Activated CD8-positive, alpha-beta memory T cell treated with anti-CD3 and anti-CD28 coated beads, Interleukin-2, amount 50 U/mL, for 4 hours (primary cell): ENCODE results near the gene MSRB2.
"Not testable (repeated sequence)": the region's sequence is repeated elsewhere in the genome, so short reads cannot be mapped to it uniquely, and the experiment has no call there.

Experiments used
- DNase-seq: peaks from one replicate; pipeline ENCODE4 v3.0.0-alpha.2; 2020

MSRB2 gene

DNA sequence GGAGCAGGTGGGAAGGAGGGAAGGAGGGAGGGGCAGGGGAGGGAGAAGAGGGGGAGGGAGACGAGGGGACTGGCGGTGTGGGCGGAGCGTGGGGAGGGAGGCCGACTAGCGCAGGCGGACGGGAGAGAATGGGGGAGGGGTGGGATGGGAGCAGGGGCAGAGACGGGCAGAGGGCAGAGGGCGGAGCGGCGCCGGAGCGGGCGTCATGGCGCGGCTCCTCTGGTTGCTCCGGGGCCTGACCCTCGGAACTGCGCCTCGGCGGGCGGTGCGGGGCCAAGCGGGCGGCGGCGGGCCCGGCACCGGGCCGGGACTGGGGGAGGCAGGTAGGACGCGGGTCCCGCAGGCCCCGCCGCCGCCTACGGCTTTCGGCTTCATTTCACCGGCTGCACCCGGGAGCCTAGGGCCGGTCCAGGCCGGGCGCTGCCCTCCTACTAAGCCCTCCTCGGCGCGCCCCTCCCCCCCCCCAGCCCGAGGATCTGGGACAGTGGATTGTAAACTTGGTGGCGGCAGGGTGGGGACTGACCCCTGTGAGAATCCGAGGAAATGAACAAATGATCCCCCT is at the start of gene MSRB2:
Gene MSRB2, plus strand, starts transcription at position 176 of the 562 bp plus-strand sequence. Its CDS starts 30 bp downstream, at position 206.
- peak; percentile 75 for DNase-seq

DNA sequence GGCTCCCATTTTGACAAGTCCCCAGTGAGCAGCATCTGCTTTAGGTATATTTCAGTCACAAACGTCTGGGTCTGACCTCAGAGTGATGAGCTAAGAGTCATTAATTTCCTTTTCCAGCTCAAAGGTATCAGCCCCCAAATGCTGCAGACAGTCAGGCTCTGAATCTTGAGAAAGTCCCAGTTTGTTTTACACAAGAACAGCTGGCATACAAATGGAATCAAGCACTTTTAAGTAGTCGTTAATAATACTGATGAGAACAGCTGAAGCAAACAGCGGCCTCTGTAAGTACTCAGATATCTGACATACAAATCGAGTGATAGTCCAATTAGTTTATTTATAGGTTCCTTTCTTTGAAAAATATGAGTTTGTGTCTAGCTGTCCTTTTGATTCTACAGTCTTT is 49.4 kb upstream of the MSRB2 start:
- no peak for DNase-seq

DNA sequence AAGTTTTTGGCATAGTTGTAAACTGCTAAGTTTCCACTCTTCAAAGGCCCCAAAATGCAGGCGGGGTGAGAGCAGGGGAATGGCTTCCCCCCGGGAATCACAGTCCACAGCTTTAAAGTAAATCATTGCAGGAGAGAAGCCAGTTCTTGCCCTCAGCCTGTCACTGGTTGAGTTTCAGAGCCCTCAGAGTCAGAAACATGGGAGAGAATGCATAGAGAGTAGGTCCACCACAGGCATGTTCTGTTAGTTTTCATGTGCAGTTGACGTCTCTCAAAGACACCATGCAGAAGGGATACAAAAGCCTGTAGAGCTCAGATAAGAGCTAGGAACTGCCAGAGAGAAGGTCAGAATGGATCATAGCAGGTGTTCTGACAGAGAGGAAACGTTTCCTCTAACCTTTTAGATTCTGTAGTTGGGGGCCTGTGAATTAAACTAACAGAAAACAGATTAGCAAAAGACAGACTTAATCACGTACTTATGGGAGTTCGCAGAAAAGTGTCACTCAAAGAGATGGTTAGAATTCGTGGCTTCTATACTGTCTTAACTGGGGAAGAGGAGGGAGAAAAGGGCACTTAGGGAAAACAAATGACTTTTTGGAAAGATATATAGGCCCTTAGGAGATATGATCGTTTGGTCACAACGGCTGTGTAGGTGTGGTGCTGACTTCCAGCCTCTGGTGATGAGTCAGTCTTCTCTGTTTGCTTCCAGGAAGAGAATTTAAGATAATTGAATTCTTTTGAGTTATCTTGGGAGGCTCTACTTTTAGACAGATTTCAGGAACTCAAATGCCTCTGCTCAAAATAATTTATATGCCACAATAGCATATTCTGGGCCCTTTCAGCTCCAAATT is 48.0 kb upstream of the MSRB2 start:
- DNase-seq: no peak

DNA sequence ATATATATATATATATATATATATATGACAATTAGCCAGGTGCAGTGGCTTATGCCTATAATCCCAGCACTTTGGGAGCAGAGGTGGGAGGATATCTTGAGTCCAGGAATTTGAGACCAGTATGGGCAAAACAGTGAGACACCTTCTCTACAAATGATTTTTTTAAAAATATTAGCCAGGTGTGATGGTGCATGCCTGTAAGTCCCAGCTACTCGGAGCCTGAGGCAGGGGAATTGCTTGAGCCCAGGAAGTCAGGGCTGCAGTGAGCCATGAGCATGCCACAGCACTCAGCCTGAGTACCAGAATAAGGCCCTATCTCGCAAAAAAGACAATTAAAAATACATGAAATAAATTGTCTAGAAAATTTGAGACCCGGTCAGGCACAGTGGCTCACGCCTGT is 47.2 kb upstream of the MSRB2 start:
- no peak for DNase-seq

DNA sequence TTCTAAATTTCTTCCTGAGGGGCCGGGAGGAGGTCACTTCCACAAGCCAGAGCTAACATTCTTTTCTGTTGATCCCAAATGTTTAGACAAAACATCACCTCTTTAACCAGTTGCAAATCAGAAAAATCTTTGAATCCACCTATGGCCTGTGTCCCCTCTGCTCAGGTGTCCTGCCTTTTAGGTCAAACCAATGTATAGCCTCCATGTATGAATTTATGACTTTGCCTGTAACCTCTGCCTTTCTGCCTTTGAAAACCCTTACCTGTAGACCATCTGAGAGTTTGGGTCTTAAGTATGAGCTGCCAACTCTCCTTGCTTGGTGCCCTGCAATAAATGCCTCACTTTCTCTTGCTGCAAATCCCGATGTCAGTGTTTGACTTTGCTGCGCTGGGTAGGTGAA is 44.1 kb upstream of the MSRB2 start:
- no peak for DNase-seq

DNA sequence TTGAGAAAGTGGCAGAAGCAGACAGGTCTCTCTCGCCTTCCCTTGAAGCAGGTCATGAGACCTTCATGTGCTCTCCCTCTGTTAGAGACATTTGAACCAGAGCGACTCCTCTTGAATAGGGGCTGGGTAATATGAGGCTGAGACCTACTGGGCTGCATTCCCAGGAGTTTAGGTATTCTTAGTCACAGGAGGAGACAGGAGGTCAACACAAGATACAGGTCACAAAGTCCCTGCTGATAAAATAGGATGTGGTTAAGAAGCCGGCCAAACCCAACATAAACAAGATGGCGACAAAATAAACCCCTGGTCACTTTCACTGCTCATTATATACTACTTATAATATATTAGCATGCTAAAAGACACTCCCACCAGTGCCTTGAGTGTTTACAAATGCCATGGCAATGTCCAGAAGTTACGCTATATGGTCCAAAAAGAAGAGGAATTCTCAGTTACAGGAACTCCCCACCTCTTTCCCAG is 43.5 kb upstream of the MSRB2 start:
- no peak for DNase-seq

DNA sequence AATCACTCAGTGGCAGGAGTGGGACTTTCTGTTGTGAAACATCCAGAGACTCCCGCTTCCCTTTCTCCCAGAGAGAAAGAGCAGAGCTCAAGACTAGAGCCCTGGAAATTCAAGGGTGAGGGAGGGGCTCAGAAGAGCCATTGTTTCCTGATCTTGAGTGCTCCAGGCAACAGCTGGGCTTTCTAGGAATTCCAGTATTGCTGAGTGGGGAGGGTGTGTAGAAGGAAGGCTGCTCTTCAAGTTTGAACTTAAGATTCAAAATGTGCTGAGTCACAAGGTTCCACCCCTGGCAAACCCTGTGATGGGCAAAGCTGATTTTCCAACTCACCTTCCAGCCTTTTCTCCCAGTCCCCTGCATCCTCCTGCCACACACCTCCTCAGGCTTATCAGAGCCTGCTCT is 42.3 kb upstream of the MSRB2 start:
- no peak for DNase-seq

DNA sequence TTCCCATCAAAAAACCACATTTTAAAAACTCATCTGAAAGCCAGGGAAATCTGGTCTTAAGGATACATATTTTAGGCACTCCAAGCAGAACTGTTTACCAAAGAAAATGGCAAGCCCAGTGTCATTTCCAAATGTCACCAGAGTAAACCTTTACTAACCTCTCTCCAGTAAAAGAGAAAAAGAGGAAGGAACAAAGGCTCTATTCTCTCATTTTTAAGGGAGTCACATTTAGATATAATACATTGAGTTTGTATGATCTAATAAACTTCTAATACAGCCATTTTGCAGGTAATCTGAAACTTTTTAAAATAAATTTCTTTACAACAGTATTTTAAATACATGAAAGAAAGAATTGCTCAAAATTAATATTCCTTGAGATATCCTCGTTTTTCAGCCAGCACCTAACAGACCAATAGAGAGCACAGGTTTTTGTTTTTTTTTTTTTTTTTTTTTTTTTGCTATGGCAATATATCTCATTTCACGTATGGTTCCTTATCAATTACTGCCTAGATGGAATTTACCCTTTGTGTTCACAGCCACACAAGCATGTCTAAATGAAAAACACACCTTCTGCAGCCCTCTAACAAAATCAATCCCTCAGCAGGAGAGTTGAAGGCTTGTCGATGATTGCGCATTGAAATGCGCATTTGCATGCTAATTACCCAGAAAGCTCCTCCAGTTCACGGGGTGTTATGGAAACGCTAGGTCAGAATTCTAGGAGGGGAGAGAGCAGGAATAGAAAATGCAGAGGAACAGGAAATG is 39.8 kb upstream of the MSRB2 start:
- DNase-seq: no peak

DNA sequence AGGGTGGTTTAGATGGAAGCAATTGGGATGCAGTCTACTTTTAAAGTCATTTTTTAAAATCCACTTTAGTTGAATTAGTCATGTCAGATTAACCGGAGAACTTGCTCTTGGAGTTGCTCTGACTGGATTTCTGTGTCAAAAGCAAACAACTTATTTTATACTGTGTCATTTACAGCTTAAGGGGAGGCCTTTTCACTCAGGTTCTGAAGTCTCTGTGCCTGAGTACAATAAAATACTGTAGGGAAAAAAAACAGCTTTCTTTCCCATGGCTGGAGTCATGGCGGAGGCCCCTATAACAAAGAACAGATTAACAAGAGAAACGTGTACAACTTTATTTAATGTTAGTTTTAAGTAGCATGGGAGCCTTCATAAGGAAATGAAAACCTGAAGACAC is 39.2 kb upstream of the MSRB2 start:
- no peak for DNase-seq

DNA sequence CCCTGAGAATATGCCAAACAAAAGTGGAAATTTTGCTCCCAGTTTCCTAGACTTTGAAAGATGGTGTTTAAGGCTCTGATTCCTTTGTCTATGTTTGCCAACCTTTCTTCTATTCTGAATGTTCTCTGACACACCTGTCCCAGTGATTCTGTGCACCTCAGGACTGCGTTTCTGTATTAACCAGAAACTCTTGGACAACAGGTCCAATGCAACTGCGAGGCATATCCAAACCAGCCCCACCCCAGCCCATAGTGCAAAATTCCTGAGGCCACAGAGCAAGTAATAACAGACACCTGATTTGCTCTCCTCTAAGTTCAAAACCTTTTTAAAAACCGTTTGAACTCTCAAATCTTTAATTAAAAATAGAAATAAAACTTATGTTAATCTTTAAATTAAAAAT is 37.0 kb upstream of the MSRB2 start:
- DNase-seq: no peak

DNA sequence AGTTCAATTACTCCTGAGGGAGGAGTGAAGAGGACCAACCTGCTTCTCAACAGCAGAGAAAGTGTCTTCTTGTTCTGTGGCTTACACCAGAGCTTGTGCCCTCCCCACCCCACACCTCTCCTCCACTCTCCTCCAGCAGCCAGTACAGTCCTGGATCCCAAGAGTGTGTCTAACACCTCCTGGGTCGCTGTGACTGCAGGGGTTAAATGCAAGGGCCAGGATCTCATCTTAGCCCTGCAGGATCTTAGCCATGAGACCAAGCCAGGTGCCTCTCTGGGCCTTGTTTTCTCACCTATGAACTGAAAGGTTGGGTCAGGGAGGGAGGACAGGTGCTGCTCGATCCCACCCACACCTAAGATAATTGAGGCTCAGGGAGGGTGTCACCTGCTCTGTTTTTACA is 34.5 kb upstream of the MSRB2 start:
- no peak for DNase-seq

DNA sequence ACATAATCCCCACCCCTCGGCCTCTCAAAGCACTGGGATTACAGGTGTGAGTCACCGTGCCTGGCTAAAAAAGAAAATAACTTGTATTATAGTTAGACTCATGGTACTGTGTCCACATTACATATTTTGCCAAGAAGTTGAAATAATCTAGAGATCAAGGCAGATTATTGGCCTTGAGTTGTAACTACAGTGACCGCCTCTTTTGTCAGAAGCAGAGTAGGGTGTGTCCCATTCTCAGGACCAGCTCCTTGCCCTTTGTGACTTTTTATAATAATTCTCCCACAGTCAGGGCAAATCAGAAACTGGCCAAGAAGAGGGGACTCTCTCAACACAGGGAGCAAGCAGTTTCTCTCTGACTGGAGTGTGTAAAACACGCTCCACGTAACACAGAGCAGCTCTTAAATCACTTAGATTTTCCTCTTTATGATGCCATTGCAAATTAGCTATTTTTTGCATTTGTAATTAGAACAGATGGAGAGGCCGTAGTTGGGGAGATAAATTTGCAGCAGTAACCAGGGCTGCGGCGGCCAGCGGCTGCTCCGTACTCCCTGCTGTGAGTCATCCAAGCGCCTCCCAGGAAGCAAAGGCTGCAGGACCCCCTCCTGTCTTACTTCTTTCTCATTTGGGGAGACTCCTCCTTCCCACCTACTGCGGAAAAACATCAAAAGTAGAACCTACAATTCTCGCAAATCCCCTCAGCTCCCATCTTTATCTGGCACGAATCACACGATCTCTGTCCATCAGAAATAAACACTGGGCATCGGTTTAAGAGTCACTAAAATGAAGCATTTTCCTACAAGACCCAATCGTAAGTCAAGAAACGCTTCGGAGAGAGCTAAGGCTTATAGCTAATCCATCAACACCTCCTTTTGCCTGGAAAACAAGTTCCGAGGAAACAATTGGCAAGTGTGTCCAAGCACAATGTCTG is 32.1 kb upstream of the MSRB2 start:
- no peak for DNase-seq

DNA sequence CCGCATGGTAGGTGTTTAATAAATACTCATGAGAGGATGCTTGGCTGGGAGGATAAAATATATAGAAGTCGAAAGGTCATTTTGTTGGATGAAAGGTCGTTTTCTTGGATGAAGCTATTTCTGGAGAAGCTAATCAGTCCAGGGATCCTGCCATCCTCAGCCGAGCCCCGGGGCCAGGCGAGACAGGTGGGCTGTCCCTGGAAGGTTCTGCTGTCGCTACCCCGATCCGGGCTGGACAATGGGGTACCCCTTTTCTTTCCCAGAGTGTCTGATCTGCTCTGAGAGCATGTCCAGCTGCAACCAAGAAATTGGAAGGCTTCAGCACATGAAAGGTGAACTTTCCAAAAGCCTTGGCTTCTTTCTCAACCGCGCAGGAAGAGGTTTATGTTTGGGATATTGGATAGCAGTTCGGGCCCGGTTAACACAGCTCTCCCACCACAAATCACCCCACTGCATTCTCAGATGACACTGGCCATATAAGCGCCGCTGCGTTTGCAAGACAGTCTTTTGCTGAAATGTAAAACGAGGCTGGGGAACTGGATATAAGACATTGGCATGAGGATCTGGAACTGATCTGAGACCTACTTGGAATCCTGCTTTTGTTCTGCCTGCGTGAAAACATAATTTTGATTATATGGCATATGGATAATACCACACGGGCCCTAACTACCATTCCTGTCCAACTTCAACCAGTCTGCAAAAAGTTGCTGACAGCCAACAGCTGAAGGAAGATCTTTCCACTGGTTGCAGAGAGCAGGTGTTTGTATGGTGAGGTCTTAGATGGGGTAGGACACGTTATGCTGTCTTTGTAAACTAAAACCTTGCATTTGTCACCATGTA is 31.2 kb upstream of the MSRB2 start:
- DNase-seq: no peak

DNA sequence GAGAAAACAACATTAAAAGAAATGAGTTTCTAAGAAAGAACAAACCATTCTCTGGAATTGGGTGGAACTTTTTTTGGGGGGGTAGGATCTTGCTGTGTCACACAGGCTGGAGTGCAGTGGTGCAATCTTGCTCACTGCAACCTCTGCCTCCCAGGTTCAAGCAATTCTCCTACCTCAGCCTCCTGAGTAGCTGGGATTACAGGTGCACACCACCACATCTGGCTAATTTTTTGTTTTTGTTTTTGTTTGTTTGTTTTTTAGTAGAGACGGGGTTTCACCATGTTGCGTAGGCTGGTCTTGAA is 30.6 kb upstream of the MSRB2 start:
- not testable (repeated sequence) for DNase-seq

DNA sequence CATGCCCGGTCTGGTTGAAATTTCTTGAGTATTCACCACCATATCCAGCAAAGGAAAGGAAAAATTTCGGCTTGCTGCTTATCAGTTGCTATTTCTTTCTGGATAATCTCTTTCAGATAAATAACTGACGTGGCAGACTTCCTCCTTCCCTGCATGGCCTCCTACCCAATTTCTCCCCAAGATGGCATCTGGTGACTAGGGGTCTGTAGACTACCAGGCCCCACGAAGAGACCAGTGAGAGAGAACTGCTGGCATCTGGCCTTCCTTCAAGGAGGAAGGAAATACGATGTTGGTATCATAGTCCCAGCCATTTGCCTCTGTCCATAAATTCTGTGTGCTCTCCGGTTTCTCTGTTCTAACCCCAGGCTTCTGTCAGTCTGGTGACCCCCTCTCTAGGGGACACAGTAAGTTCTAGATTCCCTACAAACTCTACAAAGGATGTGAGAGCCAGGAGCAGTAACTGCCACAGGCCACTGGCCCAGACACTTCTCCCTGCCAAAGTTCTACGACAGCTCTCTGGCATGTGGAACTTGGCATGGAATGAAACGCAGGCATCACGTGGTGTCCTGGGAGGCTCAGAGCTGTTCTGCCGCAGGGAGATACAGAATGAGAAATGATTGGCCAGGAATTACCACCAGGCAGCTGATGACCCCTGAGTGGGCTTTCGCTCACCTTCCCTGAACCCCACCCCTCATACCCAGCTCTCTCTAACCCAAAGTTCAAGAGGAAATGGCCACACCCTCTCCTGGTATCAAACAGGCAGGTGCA is 30.0 kb upstream of the MSRB2 start:
- no peak for DNase-seq

DNA sequence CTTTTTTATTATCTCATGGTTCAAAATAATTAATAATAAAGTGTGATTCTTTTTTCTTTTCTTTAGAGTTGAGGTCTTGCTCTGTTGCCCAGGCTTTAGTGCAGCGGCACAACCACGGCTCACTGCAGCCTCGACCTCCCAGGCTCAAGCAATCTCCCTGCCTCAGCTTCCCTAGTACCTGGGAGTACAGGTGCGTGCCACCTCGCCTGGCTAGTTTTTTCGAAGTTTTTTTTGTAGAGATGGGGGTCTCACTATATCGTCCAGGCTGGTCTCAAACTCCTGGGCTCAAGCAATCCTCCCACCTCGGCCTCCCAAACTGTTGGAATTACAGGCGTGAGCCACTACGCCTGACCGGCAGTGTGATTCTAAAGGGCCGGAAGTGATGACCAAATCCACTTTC is 28.0 kb upstream of the MSRB2 start:
- DNase-seq: no peak

DNA sequence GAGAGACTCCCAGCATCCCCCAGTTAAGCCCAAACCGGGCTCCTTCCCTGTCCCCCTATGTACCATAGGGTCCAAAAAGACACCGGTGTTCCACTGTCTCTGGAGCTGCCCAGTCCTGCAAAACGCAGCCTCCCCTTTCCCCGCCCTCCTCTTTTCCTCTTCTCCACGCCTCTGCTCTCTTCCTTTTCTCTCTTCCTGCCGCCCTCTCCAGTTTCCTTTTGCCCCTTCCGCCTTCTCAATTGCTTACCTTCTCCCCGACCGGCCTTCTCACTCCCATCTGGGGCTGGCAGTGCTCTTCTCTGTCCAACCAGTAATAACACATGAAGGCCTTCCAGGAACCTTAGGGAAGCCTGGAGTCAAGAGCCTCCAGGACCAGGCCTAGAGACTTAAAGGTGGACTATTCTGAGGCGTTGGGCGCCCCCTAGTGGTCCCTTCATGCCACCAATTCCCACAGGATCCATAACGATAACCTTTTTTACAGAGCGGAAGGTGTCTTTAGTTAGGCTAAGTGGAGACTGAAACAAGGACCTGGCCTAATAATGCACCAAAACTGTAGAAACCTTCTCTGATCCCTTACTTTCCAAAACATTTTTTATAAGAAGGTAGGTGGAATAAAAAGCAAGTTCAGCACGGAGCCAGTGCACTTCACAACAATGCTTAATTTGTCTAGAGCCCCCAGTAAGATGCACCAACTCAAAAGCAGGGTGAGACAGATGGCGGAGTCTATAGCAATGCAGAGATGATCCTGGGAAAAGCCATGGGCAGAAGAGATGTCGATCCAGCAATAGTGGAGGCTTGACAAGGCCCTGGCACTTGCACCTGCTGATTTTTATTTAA is 27.2 kb upstream of the MSRB2 start:
- peak; percentile 65 for DNase-seq

DNA sequence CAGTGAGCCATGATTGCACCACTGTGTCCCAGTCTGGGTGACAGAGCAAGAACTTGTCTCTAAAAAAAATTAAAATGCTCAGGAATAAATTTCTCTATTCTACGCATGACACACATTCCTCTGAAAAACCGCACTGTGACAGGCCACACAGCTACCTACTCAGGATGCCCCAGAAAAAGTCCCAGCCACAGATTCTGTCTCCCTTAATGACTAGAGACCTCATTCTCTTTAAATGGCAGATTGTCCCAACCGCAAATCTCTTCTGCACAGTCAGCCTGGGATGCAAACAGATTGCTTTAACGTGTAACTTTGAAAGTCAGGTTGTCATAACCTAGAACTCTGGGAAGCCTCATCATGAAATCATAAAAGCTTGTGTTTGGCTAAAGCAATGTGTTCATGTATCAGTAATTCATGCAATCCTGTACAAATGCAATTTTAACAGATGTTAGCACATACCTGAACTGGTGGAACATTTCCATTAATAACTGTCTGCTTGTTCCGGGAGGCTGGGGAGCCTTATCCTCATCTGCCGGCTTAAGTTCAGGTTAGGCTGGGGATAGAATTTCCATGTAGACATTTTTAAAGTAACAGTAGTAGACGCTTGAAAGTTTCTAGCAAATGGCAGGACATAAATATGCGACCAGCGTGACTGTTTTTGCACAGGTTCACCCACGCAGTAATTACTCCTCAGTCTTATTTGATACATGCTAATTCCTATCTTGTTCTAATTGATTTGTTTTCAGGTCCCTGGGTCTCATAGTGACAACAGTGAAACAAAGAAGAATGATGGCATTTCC is 26.2 kb upstream of the MSRB2 start:
- no peak for DNase-seq
